ENCODE measurements around the gene NOP10. TPM values are rescaled to one million over a fixed set of nuclear protein-coding genes. Genes with fewer than 3 reads are reported as not detected.

NOP10 gene
- total and polyA plus RNA-seq, 2 of the 13 experiments (the other 11 are each of a cell fraction or from before 2014, with no cell fraction given) = 239 to 369 TPM

DNA sequence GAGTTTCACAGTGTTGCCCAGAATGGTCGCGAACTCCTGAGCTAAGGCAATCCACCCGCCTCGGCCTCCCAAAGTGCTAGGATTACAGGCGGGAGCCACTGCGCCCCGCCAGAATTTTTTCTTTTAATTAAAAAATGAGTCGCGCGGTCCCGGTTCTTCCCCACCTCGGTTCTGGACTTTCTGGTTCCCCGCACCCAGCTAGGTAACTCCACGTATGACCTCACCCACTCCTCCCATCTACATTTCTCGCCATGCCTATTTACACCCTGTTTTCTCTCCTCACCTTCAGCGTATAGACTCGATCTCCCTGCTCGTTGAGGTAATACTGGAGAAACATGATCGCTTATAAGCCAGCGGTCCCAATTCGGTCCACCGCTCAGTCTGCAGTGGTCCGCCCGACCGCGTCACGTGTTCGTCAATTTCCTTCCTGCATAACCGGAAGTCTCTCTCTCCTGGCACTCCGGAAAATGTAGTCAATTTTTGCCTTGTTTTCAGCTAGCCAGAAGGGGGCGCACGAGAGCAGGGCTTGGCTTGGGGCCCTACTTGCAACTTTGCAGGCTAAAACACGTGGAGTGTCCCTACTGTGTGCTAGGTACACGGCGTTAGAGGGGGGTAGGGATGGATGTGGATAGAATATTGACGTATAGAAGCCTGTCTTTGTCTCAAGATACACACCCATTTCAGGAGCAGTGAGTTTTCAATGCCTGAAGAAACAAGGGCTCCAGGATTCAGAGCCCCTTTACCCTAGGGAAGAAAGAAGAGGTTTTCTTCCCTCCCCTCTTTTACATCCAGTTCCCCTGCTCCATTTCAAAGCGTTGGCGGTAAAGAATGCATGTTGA lies at the start of gene NOP10, which contains the start of gene NUTM1 (continued):
- TF ChIP-seq WIZ (CRISPR knock-in tag; IDR thresholded peaks at IDR 0.05) = peak; percentile 81; the same call in 1 of the 2 replicates
- TF ChIP-seq ZNF235 (CRISPR knock-in tag; IDR thresholded peaks at IDR 0.05; ENCODE audit: borderline replicate concordance) = no peak
- TF ChIP-seq SOX5 (CRISPR knock-in tag; IDR thresholded peaks at IDR 0.05; ENCODE audit: borderline replicate concordance) = peak; percentile 57
- peak; percentile 50 for TF ChIP-seq FOSL2 (CRISPR knock-in tag; IDR thresholded peaks at IDR 0.05)
- peak; percentile 53; the same call in 1 of the 2 replicates for TF ChIP-seq ZSCAN29 (CRISPR knock-in tag; conservative IDR thresholded peaks at IDR 0.05)
- TF ChIP-seq, protein P1, sequence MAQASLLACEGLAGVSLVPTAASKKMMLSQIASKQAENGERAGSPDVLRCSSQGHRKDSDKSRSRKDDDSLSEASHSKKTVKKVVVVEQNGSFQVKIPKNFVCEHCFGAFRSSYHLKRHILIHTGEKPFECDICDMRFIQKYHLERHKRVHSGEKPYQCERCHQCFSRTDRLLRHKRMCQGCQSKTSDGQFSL (CRISPR knock-in tag; IDR thresholded peaks at IDR 0.05) = no peak
- peak; percentile 49; the same call in 1 of the 2 replicates for TF ChIP-seq ZSCAN25 (CRISPR knock-in tag; IDR thresholded peaks at IDR 0.05)
- peak; percentile 55; the same call in 1 of the 2 replicates for TF ChIP-seq NRL (CRISPR knock-in tag; IDR thresholded peaks at IDR 0.05; ENCODE audit: borderline replicate concordance)
- no peak for TF ChIP-seq ZNF891 (CRISPR knock-in tag; IDR thresholded peaks at IDR 0.05)
- no peak for TF ChIP-seq IKZF1 (IDR thresholded peaks at IDR 0.05)
- TF ChIP-seq HNF4A (CRISPR knock-in tag; IDR thresholded peaks at IDR 0.05) = no peak
- TF ChIP-seq ZNF510 (CRISPR knock-in tag; IDR thresholded peaks at IDR 0.05; ENCODE audit: low read depth) = peak; percentile 83; the same call in 1 of the 2 replicates
- TF ChIP-seq, protein P2, sequence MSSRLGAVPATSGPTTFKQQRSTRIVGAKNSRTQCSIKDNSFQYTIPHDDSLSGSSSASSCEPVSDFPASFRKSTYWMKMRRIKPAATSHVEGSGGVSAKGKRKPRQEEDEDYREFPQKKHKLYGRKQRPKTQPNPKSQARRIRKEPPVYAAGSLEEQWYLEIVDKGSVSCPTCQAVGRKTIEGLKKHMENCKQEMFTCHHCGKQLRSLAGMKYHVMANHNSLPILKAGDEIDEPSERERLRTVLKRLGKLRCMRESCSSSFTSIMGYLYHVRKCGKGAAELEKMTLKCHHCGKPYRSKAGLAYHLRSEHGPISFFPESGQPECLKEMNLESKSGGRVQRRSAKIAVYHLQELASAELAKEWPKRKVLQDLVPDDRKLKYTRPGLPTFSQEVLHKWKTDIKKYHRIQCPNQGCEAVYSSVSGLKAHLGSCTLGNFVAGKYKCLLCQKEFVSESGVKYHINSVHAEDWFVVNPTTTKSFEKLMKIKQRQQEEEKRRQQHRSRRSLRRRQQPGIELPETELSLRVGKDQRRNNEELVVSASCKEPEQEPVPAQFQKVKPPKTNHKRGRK (CRISPR knock-in tag; IDR thresholded peaks at IDR 0.05) = no peak
- TF ChIP-seq SYNCRIP (IDR thresholded peaks at IDR 0.05; ENCODE audit: insufficient read depth, low read depth, low read length) = no peak
- no peak for TF ChIP-seq SSRP1 (CRISPR knock-in tag; IDR thresholded peaks at IDR 0.05)
- TF ChIP-seq, protein P3, sequence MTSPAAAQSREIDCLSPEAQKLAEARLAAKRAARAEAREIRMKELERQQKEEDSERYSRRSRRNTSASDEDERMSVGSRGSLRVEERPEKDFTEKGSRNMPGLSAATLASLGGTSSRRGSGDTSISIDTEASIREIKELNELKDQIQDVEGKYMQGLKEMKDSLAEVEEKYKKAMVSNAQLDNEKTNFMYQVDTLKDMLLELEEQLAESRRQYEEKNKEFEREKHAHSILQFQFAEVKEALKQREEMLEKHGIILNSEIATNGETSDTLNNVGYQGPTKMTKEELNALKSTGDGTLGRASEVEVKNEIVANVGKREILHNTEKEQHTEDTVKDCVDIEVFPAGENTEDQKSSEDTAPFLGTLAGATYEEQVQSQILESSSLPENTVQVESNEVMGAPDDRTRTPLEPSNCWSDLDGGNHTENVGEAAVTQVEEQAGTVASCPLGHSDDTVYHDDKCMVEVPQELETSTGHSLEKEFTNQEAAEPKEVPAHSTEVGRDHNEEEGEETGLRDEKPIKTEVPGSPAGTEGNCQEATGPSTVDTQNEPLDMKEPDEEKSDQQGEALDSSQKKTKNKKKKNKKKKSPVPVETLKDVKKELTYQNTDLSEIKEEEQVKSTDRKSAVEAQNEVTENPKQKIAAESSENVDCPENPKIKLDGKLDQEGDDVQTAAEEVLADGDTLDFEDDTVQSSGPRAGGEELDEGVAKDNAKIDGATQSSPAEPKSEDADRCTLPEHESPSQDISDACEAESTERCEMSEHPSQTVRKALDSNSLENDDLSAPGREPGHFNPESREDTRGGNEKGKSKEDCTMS (CRISPR knock-in tag; conservative IDR thresholded peaks at IDR 0.05) = no peak
- TF ChIP-seq ZNF549 (CRISPR knock-in tag; IDR thresholded peaks at IDR 0.05) = no peak
- TF ChIP-seq, protein P4, sequence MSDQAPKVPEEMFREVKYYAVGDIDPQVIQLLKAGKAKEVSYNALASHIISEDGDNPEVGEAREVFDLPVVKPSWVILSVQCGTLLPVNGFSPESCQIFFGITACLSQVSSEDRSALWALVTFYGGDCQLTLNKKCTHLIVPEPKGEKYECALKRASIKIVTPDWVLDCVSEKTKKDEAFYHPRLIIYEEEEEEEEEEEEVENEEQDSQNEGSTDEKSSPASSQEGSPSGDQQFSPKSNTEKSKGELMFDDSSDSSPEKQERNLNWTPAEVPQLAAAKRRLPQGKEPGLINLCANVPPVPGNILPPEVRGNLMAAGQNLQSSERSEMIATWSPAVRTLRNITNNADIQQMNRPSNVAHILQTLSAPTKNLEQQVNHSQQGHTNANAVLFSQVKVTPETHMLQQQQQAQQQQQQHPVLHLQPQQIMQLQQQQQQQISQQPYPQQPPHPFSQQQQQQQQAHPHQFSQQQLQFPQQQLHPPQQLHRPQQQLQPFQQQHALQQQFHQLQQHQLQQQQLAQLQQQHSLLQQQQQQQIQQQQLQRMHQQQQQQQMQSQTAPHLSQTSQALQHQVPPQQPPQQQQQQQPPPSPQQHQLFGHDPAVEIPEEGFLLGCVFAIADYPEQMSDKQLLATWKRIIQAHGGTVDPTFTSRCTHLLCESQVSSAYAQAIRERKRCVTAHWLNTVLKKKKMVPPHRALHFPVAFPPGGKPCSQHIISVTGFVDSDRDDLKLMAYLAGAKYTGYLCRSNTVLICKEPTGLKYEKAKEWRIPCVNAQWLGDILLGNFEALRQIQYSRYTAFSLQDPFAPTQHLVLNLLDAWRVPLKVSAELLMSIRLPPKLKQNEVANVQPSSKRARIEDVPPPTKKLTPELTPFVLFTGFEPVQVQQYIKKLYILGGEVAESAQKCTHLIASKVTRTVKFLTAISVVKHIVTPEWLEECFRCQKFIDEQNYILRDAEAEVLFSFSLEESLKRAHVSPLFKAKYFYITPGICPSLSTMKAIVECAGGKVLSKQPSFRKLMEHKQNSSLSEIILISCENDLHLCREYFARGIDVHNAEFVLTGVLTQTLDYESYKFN (CRISPR knock-in tag; conservative IDR thresholded peaks at IDR 0.05) = no peak
- TF ChIP-seq RBM39 (IDR thresholded peaks at IDR 0.05; ENCODE audit: low read depth, low read length, poor library complexity, severe bottlenecking) = no peak
- TF ChIP-seq PAWR (CRISPR knock-in tag; IDR thresholded peaks at IDR 0.05; ENCODE audit: borderline replicate concordance) = no peak
- TF ChIP-seq, protein P5, sequence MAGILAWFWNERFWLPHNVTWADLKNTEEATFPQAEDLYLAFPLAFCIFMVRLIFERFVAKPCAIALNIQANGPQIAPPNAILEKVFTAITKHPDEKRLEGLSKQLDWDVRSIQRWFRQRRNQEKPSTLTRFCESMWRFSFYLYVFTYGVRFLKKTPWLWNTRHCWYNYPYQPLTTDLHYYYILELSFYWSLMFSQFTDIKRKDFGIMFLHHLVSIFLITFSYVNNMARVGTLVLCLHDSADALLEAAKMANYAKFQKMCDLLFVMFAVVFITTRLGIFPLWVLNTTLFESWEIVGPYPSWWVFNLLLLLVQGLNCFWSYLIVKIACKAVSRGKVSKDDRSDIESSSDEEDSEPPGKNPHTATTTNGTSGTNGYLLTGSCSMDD (CRISPR knock-in tag; IDR thresholded peaks at IDR 0.05) = no peak
